MM.1S (cell line): Measurements from ENCODE around the gene ARHGAP26.

Experiments used
- DNase-seq: peaks from one replicate; pipeline ENCODE4 v3.0.0-alpha.2; 2015
- H2AFZ ChIP-seq: fragments of 300-600 bp; sonication (generic); 2 replicates; pipeline ENCODE4 v1.6.0; 2016; ENCODE audit warnings: antibody characterized with exemption, low read length
- H3F3A ChIP-seq: fragments of 300-600 bp; sonication (generic); 2 replicates; pipeline ENCODE4 v1.6.1; 2016; ENCODE audit warnings: mild to moderate bottlenecking, antibody characterized with exemption, low read length, moderate library complexity, mixed read lengths; ENCODE audit not compliant: insufficient read depth
- H3K27ac ChIP-seq: fragments of 300-600 bp; sonication (generic); 2 replicates; pipeline ENCODE4 v1.5.1; 2016; ENCODE audit warnings: mild to moderate bottlenecking, low read length
- H3K27me3 ChIP-seq: fragments of 300-600 bp; sonication (generic); replicated peaks from 2 replicates; pipeline ENCODE4 v1.6.0; 2016; ENCODE audit warnings: low read length; ENCODE audit not compliant: insufficient read depth
- H3K36me3 ChIP-seq: fragments of 300-600 bp; sonication (generic); replicated peaks from 2 replicates; pipeline ENCODE4 v1.6.1; 2016; ENCODE audit warnings: mild to moderate bottlenecking, low read length, mixed read lengths; ENCODE audit not compliant: insufficient read depth
- H3K4me1 ChIP-seq: fragments of 300-600 bp; sonication (generic); 2 replicates; pipeline ENCODE4 v1.6.1; 2016; ENCODE audit warnings: low read length, mixed read lengths
- H3K4me2 ChIP-seq: fragments of 300-600 bp; sonication (generic); 2 replicates; pipeline ENCODE4 v1.6.0; 2016; ENCODE audit warnings: low read depth, low read length
- H3K4me3 ChIP-seq: fragments of 300-600 bp; sonication (generic); 2 replicates; pipeline ENCODE4 v1.5.1; 2016; ENCODE audit warnings: low read length, mixed read lengths
- H3K79me2 ChIP-seq: fragments of 300-600 bp; sonication (generic); 2 replicates; pipeline ENCODE4 v1.6.1; 2016; ENCODE audit warnings: mixed run types, low read length, mixed read lengths
- H3K9ac ChIP-seq: fragments of 300-600 bp; sonication (generic); 2 replicates; pipeline ENCODE4 v1.6.1; 2016; ENCODE audit warnings: low read length, mixed read lengths
- H3K9me2 ChIP-seq: fragments of 300-600 bp; sonication (generic); replicated peaks from 2 replicates; pipeline ENCODE4 v1.6.1; 2016; ENCODE audit warnings: mild to moderate bottlenecking, low read length, mixed read lengths; ENCODE audit not compliant: insufficient read depth
- H3K9me3 ChIP-seq: fragments of 300-600 bp; sonication (generic); replicated peaks from 2 replicates; pipeline ENCODE4 v1.6.1; 2016; ENCODE audit warnings: mild to moderate bottlenecking, low read length, mixed read lengths; ENCODE audit not compliant: insufficient read depth
- H4K20me1 ChIP-seq: fragments of 300-600 bp; sonication (generic); 2 replicates; pipeline ENCODE4 v1.6.1; 2016; ENCODE audit warnings: mild to moderate bottlenecking, low read length, moderate library complexity, mixed read lengths; ENCODE audit not compliant: insufficient read depth
- EZH2 ChIP-seq: fragments of 300-600 bp; sonication (generic); optimal IDR thresholded peaks from 2 replicates; pipeline ENCODE3; 2017; ENCODE audit warnings: low read depth, mild to moderate bottlenecking, antibody characterized with exemption, low read length, mixed read lengths
- EZH2phosphoT487 ChIP-seq: fragments of 300-600 bp; sonication (generic); IDR thresholded peaks from 2 replicates; pipeline ENCODE4 v1.6.1; 2018; ENCODE audit warnings: antibody characterized with exemption, low read length
- TF ChIP-seq, protein P1 (sequence below): fragments of 300-600 bp; sonication (generic); IDR thresholded peaks from 2 replicates; pipeline ENCODE4 v1.5.1; 2016; ENCODE audit warnings: antibody characterized with exemption, low read length, mixed read lengths

Gene ARHGAP26

DNA sequence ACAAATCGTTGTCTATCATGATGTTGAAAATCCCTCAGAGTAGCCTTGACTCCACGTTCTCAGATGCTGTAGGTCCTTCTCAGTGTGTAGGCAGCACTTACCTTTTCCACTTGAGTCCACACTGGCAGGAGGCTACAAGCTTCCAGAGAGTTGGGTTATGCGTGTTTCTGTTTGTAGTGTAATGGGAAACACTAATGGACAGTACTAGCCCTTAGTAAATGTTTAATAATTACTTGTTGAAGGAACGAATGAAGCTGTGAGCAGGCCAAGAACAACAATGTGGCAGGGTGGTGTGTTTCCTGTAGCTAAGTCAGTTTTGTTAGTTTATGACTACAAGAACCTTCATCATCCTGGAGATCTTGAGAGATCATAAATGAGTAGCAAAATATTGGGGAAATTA lies 83.5 kb downstream of the ARHGAP26 start:
- Histone ChIP-seq H3K9me3 (no peaks in the 10 kb centered on the region), H3F3A (no peaks in the 10 kb centered on the region), H2AFZ (no peak overlapping the region), H3K27ac (no peak overlapping the region), H3K79me2 (no peaks in the 10 kb centered on the region), H3K9me2 (no peaks in the 10 kb centered on the region), H3K4me3 (no peak overlapping the region), H3K27me3 (no peaks in the 10 kb centered on the region), H3K36me3 (no peaks in the 10 kb centered on the region), H3K4me2 (no peak overlapping the region), H4K20me1 (no peaks in the 10 kb centered on the region), H3K4me1 (no peaks in the 10 kb centered on the region), H3K9ac (no peak overlapping the region)
- TF ChIP-seq EZH2 (no peak), EZH2phosphoT487 (no peak)
- TF ChIP-seq, protein P1, sequence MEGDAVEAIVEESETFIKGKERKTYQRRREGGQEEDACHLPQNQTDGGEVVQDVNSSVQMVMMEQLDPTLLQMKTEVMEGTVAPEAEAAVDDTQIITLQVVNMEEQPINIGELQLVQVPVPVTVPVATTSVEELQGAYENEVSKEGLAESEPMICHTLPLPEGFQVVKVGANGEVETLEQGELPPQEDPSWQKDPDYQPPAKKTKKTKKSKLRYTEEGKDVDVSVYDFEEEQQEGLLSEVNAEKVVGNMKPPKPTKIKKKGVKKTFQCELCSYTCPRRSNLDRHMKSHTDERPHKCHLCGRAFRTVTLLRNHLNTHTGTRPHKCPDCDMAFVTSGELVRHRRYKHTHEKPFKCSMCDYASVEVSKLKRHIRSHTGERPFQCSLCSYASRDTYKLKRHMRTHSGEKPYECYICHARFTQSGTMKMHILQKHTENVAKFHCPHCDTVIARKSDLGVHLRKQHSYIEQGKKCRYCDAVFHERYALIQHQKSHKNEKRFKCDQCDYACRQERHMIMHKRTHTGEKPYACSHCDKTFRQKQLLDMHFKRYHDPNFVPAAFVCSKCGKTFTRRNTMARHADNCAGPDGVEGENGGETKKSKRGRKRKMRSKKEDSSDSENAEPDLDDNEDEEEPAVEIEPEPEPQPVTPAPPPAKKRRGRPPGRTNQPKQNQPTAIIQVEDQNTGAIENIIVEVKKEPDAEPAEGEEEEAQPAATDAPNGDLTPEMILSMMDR, result no peak
- no peak for DNase-seq

DNA sequence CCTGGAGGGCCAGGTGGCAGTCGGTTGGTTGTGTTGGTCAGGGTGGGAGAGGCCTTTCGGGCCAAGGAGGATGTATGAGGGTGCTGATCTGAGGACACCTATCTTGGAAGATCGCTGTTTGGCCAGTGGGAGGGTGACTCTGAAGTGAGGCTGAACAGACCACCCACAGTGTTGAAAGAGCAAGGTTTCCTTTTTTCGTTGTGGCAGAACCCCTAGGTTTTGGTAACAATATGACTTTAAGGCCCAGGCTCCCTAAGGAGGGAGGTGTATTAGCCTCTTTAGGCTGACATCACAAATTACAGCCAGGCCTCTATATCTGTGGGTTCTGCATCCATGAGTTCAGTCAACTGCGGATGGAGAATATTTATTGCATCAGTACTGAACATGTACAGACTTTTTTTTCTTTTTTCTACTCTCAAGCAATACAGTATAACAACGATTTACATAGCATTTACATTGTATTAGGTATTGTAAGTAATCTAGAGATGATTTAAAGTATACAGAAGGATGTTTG lies 86.1 kb downstream of the ARHGAP26 start:
- Histone ChIP-seq H3K9me3 (no peaks in the 10 kb centered on the region), H3K79me2 (no peaks in the 10 kb centered on the region), H3K27ac (no peak overlapping the region), H2AFZ (no peak overlapping the region), H4K20me1 (no peaks in the 10 kb centered on the region), H3K9ac (no peak overlapping the region), H3K36me3 (no peaks in the 10 kb centered on the region), H3K4me3 (no peak overlapping the region), H3F3A (no peaks in the 10 kb centered on the region), H3K4me1 (no peaks in the 10 kb centered on the region), H3K27me3 (no peaks in the 10 kb centered on the region), H3K9me2 (no peaks in the 10 kb centered on the region), H3K4me2 (no peak overlapping the region)
- no peak for DNase-seq
- TF ChIP-seq, protein P1, result no peak
- TF ChIP-seq EZH2, result no peak
- TF ChIP-seq EZH2phosphoT487, result no peak

DNA sequence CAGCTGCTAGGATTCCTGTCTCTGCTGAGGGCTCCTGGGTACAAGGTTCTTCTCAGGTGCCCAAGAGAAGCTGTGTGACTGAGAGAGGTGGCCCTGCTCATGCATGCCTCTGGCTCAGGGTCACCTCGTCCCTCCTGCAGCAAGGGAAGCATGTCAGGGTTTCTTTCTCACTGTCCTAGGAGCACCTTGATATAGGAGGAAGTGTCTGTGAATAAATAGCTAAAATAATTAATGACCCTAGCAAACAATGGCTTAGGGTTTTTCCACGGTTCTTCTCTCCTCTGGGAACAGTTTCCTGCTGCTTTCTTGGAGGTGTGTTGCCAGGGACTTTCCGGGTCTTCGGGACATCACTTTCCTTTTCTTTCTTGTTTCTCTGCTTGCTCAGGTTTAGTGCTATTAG lies 87.2 kb downstream of the ARHGAP26 start:
- TF ChIP-seq EZH2phosphoT487 (no peak), EZH2 (no peak)
- TF ChIP-seq, protein P1, result no peak
- H3K79me2 ChIP-seq, result no peaks in the 10 kb centered on the region
- H3K4me1 ChIP-seq, result no peaks in the 10 kb centered on the region
- H3K9ac ChIP-seq, result no peak overlapping the region
- no peak overlapping the region for H2AFZ ChIP-seq
- no peak overlapping the region for H3K27ac ChIP-seq
- H3K4me2 ChIP-seq, result no peak overlapping the region
- H3F3A ChIP-seq, result no peaks in the 10 kb centered on the region
- H3K36me3 ChIP-seq, result no peaks in the 10 kb centered on the region
- no peak for DNase-seq
- no peaks in the 10 kb centered on the region for H3K9me2 ChIP-seq
- no peaks in the 10 kb centered on the region for H4K20me1 ChIP-seq
- no peaks in the 10 kb centered on the region for H3K27me3 ChIP-seq
- no peaks in the 10 kb centered on the region for H3K9me3 ChIP-seq
- no peak overlapping the region for H3K4me3 ChIP-seq
